GM21360 (cell line): Measurements from ENCODE around the gene NOM1.

Experiments used
- ATAC-seq: cut with Tn5 transposase; IDR thresholded peaks from one replicate; pipeline ENCODE4 v1.9.1; 2021; ENCODE audit warnings: mild to moderate bottlenecking, moderate library complexity; ENCODE audit not compliant: unreplicated experiment

NOM1 gene

GRCh38 chr7:156979711-156980110 lies 30.2 kb downstream of the NOM1 start:
- ATAC-seq, result no peak

GRCh38 chr7:156984174-156984891 lies 34.8 kb downstream of the NOM1 start:
- no peak for ATAC-seq

GRCh38 chr7:156985101-156985992 lies 35.8 kb downstream of the NOM1 start:
- no peak for ATAC-seq

GRCh38 chr7:156986378-156986777 lies 36.9 kb downstream of the NOM1 start:
- ATAC-seq, result no peak

GRCh38 chr7:156988343-156989185 lies 39.1 kb downstream of the NOM1 start:
- no peak for ATAC-seq

- ATAC-seq, result no peak
Observed at GRCh38 chr7:156989766-156990535, 40.4 kb downstream of the NOM1 start.

GRCh38 chr7:156993021-156993924 lies 43.8 kb downstream of the NOM1 start:
- ATAC-seq, result no peak

GRCh38 chr7:156993925-156994235 lies 44.4 kb downstream of the NOM1 start:
- no peak for ATAC-seq

GRCh38 chr7:156994417-156994816 lies 44.9 kb downstream of the NOM1 start:
- no peak for ATAC-seq

- ATAC-seq, result no peak
Observed at GRCh38 chr7:156998988-156999957, 49.8 kb downstream of the NOM1 start.

GRCh38 chr7:156999958-157000726 lies 50.6 kb downstream of the NOM1 start:
- ATAC-seq, result no peak

- ATAC-seq, result no peak
Observed at GRCh38 chr7:157000741-157001653, 51.5 kb downstream of the NOM1 start.

GRCh38 chr7:157001920-157002818 lies 52.7 kb downstream of the NOM1 start:
- no peak for ATAC-seq

GRCh38 chr7:157002819-157003421 lies 53.4 kb downstream of the NOM1 start:
- ATAC-seq, result no peak

GRCh38 chr7:157003445-157003755 lies 53.9 kb downstream of the NOM1 start:
- no peak for ATAC-seq
